GM19467 (cell line): Measurements from ENCODE around the gene NPLOC4.

Source experiments
- ATAC-seq: cut with Tn5 transposase; IDR thresholded peaks from one replicate; pipeline ENCODE4 v1.9.1; 2021; ENCODE audit warnings: mild to moderate bottlenecking, moderate library complexity; ENCODE audit not compliant: unreplicated experiment

NPLOC4 gene

GRCh38 chr17:81509972-81510784, 126.7 kb downstream of the NPLOC4 start:
- no peak for ATAC-seq

- no peak for ATAC-seq
These were observed 127.5 kb downstream of the NPLOC4 start for GRCh38 chr17:81509207-81509971.

GRCh38 chr17:81508639-81509206, 128.2 kb downstream of the NPLOC4 start:
- no peak for ATAC-seq
